Endothelial cell of umbilical vein (primary cell): Measurements from ENCODE around the gene FMN2. TPM values are rescaled to one million over a fixed set of nuclear protein-coding genes. Genes with fewer than 3 reads are reported as not detected.

Experiments used
- BruUV-seq: library from RNA; stranded (reverse); fragments of 400-500 nt; replicated peaks from 2 replicates; lab custom pipeline; 2021; lab: Mats Ljungman, UMichigan
- CTCF ChIA-PET: fragments of 300-600, 350-600 bp; sonication (Branson Sonifier 250); formaldehyde crosslinking; loops from one replicate; lab custom pipeline; 2021; ENCODE audit warnings: antibody characterized with exemption, inconsistent platforms; lab: Charles Lee
- POLR2A ChIA-PET: fragments of 300-600, 350-600 bp; sonication (Branson Sonifier 250); formaldehyde crosslinking; loops from one replicate; lab custom pipeline; 2021; ENCODE audit warnings: antibody characterized with exemption, inconsistent platforms; lab: Charles Lee
- DNase-seq: peaks from one replicate; pipeline ENCODE4 v3.0.0-alpha.2; 2011; ENCODE audit warnings: low read depth, low spot score
- FAIRE-seq: peaks from 2 replicates; lab custom pipeline; 2011; peaks lifted over from hg19 to GRCh38; lab: Jason Lieb, UNC
- H2AFZ ChIP-seq: 2 replicates; pipeline ENCODE4 v1.6.0; 2012; ENCODE audit warnings: low read depth, low read length, control low read depth, inconsistent platforms
- H3K27ac ChIP-seq: 2 replicates; pipeline ENCODE4 v1.5.1; 2011; ENCODE audit warnings: low read depth, mild to moderate bottlenecking, control low read depth, low read length, moderate library complexity; ENCODE audit not compliant: insufficient read depth
- H3K27me3 ChIP-seq, 2 experiments: 2 replicates each; pipeline versions ENCODE4 v1.6.0 to v1.6.1; 2011; ENCODE audit warnings: low read length in 2 of 2, mixed read lengths in 1 of 2; ENCODE audit not compliant: control insufficient read depth in 2 of 2, insufficient read depth in 2 of 2
- H3K36me3 ChIP-seq, 2 experiments: 2 replicates in 1 of 2; 3 replicates in 1 of 2; pipeline ENCODE4 v1.5.1; 2011; ENCODE audit warnings: low read length in 2 of 2, mild to moderate bottlenecking in 1 of 2, moderate library complexity in 1 of 2; ENCODE audit not compliant: control insufficient read depth in 2 of 2, insufficient read depth in 2 of 2; ENCODE audit errors: extremely low read depth in 1 of 2
- H3K4me1 ChIP-seq: 3 replicates; pipeline ENCODE4 v1.5.1; 2011; ENCODE audit warnings: mild to moderate bottlenecking, low read length; ENCODE audit not compliant: control insufficient read depth, insufficient read depth; ENCODE audit errors: extremely low read depth
- H3K4me2 ChIP-seq: 2 replicates; pipeline ENCODE4 v1.6.1; 2011; ENCODE audit warnings: low read length, control low read depth, mixed read lengths; ENCODE audit not compliant: insufficient read depth
- H3K4me3 ChIP-seq, 3 experiments: fragments of 200-600 bp in 1 of 3; sonication (generic), shearing (Covaris generic) in 1 of 3; replicated peaks in 1 of 3; 2 replicates each; pipeline ENCODE4 v1.5.1; 2011 to 2016; ENCODE audit warnings: control low read depth in 3 of 3, low read length in 3 of 3, mild to moderate bottlenecking in 2 of 3, inconsistent platforms in 1 of 3, low read depth in 1 of 3, moderate library complexity in 1 of 3; ENCODE audit not compliant: insufficient read depth in 1 of 3
- H3K79me2 ChIP-seq: 2 replicates; pipeline ENCODE4 v1.6.0; 2012; ENCODE audit warnings: low read length, inconsistent platforms; ENCODE audit not compliant: control insufficient read depth, insufficient read depth
- H3K9ac ChIP-seq: replicated peaks from 2 replicates; pipeline ENCODE3; 2011; ENCODE audit warnings: low read length, control low read depth; ENCODE audit not compliant: insufficient read depth; ENCODE audit errors: extremely low read depth
- H3K9me1 ChIP-seq: replicated peaks from 3 replicates; pipeline ENCODE4 v1.6.0; 2011; ENCODE audit warnings: mild to moderate bottlenecking, low read length; ENCODE audit not compliant: control insufficient read depth, insufficient read depth; ENCODE audit errors: extremely low read depth
- H3K9me3 ChIP-seq: replicated peaks from 2 replicates; pipeline ENCODE4 v1.5.1; 2012; ENCODE audit warnings: low read length, inconsistent platforms; ENCODE audit not compliant: control insufficient read depth, insufficient read depth
- H4K20me1 ChIP-seq: replicated peaks from 2 replicates; pipeline ENCODE3; 2011; ENCODE audit warnings: mild to moderate bottlenecking, low read length; ENCODE audit not compliant: control insufficient read depth, insufficient read depth; ENCODE audit errors: extremely low read depth
- EZH2 ChIP-seq: IDR thresholded peaks from 2 replicates; pipeline ENCODE4 v1.6.1; 2012; ENCODE audit warnings: borderline replicate concordance, low read depth, mild to moderate bottlenecking, moderate library complexity, low read length, inconsistent platforms; ENCODE audit not compliant: severe bottlenecking
- FOS ChIP-seq: IDR thresholded peaks from 2 replicates; pipeline ENCODE4 v1.6.1; 2011; ENCODE audit warnings: mild to moderate bottlenecking, low read length, moderate library complexity, borderline replicate concordance; ENCODE audit not compliant: insufficient read depth
- GATA2 ChIP-seq: IDR thresholded peaks from 2 replicates; pipeline ENCODE4 v1.7.0; 2011; ENCODE audit warnings: low read depth, mild to moderate bottlenecking, moderate library complexity, mixed read lengths, low read length; ENCODE audit not compliant: insufficient read length, insufficient read depth
- JUN ChIP-seq: IDR thresholded peaks from 2 replicates; pipeline ENCODE4 v1.6.1; 2011; ENCODE audit warnings: borderline replicate concordance, low read depth; ENCODE audit not compliant: insufficient read length, insufficient read depth
- MYC ChIP-seq: IDR thresholded peaks from one replicate; pipeline ENCODE4 v1.6.1; 2011; ENCODE audit warnings: mild to moderate bottlenecking, low read depth, low read length
- POLR2A ChIP-seq: IDR thresholded peaks from 2 replicates; pipeline ENCODE4 v1.6.1; 2012; ENCODE audit warnings: low read depth, mild to moderate bottlenecking, control low read depth, low read length
- POLR2AphosphoS5 ChIP-seq: IDR thresholded peaks from 2 replicates; pipeline ENCODE4 v1.6.1; 2012; ENCODE audit warnings: low read depth, mild to moderate bottlenecking, control low read depth, low read length, moderate library complexity; ENCODE audit not compliant: insufficient read depth
- dilution Hi-C: fragments of 300-500 bp; cut with MboI; formaldehyde crosslinking; loops from one replicate; pipeline ENCODE4 v1.15.0; 2019; ENCODE audit warnings: low sequenced_read_pairs; ENCODE audit not compliant: extremely low pct_ligation_motif_present
- intact Hi-C: fragments of 100-400 bp; cut with micrococcal nuclease; formaldehyde crosslinking; loops from one replicate; pipeline ENCODE4 v1.10.0; 2022
- polyA plus RNA-seq, 4 experiments: library from polyadenylated mRNA; depleted of rRNA in 3 of 4; stranded (reverse) in 3 of 4; unstranded in 1 of 4; fragments of >200 nt; gene quantifications; 2 replicates each; pipeline versions ENCODE4 v1.2.1 to v1.2.3, GENCODE V29; 2011 to 2012; ENCODE audit warnings: missing spikeins in 1 of 4
- total RNA-seq: library from RNA; stranded (reverse); gene quantifications from 2 replicates; pipeline ENCODE4 v1.2.3, GENCODE V29; 2021
- TF ChIP-seq, protein P1 (sequence below), 2 donors: IDR thresholded peaks; 1 replicate in 1 of 2; 2 replicates in 1 of 2; pipeline ENCODE4 v1.5.1; 2011; ENCODE audit warnings: low read length in 2 of 2, mild to moderate bottlenecking in 2 of 2, moderate library complexity in 2 of 2, control low read depth in 1 of 2, inconsistent platforms in 1 of 2, low read depth in 1 of 2; ENCODE audit not compliant: insufficient read depth in 1 of 2; ENCODE audit errors: extremely low read depth in 1 of 2
- TF ChIP-seq, protein P2 (sequence below): IDR thresholded peaks from 2 replicates; pipeline ENCODE4 v1.6.1; 2011; ENCODE audit not compliant: insufficient read depth, insufficient read length

FMN2 gene
- total and polyA plus RNA-seq, 2 donors (not counting 3 experiments of a cell fraction or from before 2014, with no cell fraction given): not detected

- H3K9me3 ChIP-seq: peaks cover 4% of the 10 kb centered on the region
- POLR2A ChIA-PET: no interaction called here
- intact Hi-C loops: no loop called here
- no peak for FAIRE-seq
- H3K27me3 ChIP-seq: no peaks in the 10 kb centered on the region
- no peak for TF ChIP-seq MYC
- TF ChIP-seq EZH2: no peak
- TF ChIP-seq FOS: no peak
- TF ChIP-seq, protein P1, sequence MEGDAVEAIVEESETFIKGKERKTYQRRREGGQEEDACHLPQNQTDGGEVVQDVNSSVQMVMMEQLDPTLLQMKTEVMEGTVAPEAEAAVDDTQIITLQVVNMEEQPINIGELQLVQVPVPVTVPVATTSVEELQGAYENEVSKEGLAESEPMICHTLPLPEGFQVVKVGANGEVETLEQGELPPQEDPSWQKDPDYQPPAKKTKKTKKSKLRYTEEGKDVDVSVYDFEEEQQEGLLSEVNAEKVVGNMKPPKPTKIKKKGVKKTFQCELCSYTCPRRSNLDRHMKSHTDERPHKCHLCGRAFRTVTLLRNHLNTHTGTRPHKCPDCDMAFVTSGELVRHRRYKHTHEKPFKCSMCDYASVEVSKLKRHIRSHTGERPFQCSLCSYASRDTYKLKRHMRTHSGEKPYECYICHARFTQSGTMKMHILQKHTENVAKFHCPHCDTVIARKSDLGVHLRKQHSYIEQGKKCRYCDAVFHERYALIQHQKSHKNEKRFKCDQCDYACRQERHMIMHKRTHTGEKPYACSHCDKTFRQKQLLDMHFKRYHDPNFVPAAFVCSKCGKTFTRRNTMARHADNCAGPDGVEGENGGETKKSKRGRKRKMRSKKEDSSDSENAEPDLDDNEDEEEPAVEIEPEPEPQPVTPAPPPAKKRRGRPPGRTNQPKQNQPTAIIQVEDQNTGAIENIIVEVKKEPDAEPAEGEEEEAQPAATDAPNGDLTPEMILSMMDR (IDR thresholded peaks at IDR 0.05; ENCODE audit: extremely low read depth in 1 of 2, insufficient read depth in 1 of 2, low read depth in 1 of 2, low read length in 2 of 2): no peak
- TF ChIP-seq, protein P2, sequence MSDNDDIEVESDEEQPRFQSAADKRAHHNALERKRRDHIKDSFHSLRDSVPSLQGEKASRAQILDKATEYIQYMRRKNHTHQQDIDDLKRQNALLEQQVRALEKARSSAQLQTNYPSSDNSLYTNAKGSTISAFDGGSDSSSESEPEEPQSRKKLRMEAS: no peak
- no peak for TF ChIP-seq JUN
- no peak for TF ChIP-seq POLR2AphosphoS5
- no peak for TF ChIP-seq POLR2A
- no peak for TF ChIP-seq GATA2
- H3K4me2 ChIP-seq: no peak overlapping the region
- no peak overlapping the region for H3K4me3 ChIP-seq
- H3K79me2 ChIP-seq: no peaks in the 10 kb centered on the region
- H2AFZ ChIP-seq: no peak overlapping the region
- no peaks in the 10 kb centered on the region for H3K36me3 ChIP-seq
- DNase-seq: no peak
- H4K20me1 ChIP-seq: no peaks in the 10 kb centered on the region
- no peaks in the 10 kb centered on the region for H3K4me1 ChIP-seq
- no TSS peak for BruUV-seq
- no peaks in the 10 kb centered on the region for H3K9me1 ChIP-seq
- no peak overlapping the region for H3K27ac ChIP-seq
- CTCF ChIA-PET: no interaction called here
- dilution Hi-C loops: no loop called here
- no peak overlapping the region for H3K9ac ChIP-seq
These were observed 310.6 kb downstream of the FMN2 start for GRCh38 chr1:240402326-240402725.
